HL-60 (cell line): ENCODE results near the gene TTLL11.

ENCODE experiments used
- DNase-seq, 2 experiments: peaks; one replicate each; pipeline ENCODE4 v3.0.0-alpha.2; 2010 to 2020; ENCODE audit warnings: low read depth in 1 of 2, low spot score in 1 of 2
- H3K27ac ChIP-seq: fragments of 250-450 bp; sonication (Bioruptor Pico); replicated peaks from 2 replicates; pipeline ENCODE4 v1.5.1; 2020; ENCODE audit warnings: mild to moderate bottlenecking, moderate library complexity
- H3K27me3 ChIP-seq: fragments of 250-450 bp; sonication (Bioruptor Pico); 2 replicates; pipeline ENCODE4 v1.5.1; 2021; ENCODE audit warnings: mild to moderate bottlenecking, moderate library complexity; ENCODE audit not compliant: insufficient read depth, poor library complexity, severe bottlenecking
- H3K4me3 ChIP-seq: replicated peaks from 2 replicates; pipeline ENCODE4 v1.5.1; 2011; ENCODE audit warnings: mild to moderate bottlenecking, control low read depth, low read length; ENCODE audit not compliant: insufficient read depth
- GABPA ChIP-seq: IDR thresholded peaks from 2 replicates; pipeline ENCODE4 v1.6.1; 2012; ENCODE audit warnings: low read depth
- POLR2AphosphoS5 ChIP-seq: IDR thresholded peaks from 2 replicates; pipeline ENCODE4 v1.6.1; 2012; ENCODE audit warnings: low read depth
- SPI1 ChIP-seq: IDR thresholded peaks from 2 replicates; pipeline ENCODE4 v1.6.1; 2012; ENCODE audit warnings: low read depth, mild to moderate bottlenecking, borderline replicate concordance
- TF ChIP-seq, protein P1 (sequence below): IDR thresholded peaks from 2 replicates; pipeline ENCODE4 v1.6.1; 2012; ENCODE audit warnings: low read depth; ENCODE audit not compliant: insufficient replicate concordance
- TF ChIP-seq, protein P2 (sequence below): IDR thresholded peaks from one replicate; pipeline ENCODE4 v1.5.1; 2011; ENCODE audit warnings: low read length, control low read depth, inconsistent platforms; ENCODE audit not compliant: insufficient read depth

The TTLL11 gene

DNA sequence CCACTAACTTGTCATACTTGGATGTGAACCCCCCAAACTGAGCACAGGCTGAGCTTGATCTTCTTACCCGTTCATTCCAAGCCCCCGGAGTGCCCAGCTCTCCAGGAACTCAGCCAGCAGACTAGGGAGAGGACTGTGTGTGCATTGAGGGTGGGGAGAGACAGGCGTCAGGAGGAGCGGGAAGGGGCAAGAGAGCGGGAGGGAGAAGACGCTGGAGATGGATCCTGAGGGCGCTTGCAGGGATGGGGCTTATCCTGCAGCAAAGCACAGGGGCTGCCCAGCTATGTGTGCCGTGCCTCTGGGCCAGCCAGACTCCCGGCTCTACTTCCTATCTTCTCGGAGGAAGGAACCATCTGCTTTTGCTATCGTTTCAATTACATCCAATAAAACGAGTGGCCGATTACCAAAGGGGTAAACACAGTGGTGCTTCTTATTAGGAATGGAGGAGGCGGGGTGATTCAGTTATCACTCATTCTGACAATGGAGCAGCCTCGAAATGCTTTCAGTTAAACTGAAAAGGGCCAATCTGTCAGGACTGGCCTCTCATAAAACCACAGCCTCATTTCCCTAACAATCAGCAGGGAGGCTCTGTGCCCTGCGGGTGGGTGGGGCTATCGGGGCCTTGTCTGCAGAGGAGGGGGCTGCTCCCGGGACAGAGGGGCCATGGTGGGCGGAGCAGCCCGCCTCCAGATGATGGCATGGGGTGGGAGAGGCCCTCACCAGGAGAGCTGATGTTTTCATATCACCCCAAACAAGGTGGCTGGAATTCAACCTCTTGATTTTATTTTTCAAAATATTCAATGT lies 273.5 kb downstream of the TTLL11 start:
- TF ChIP-seq GABPA (no peak), POLR2AphosphoS5 (no peak), SPI1 (no peak)
- TF ChIP-seq, protein P1, sequence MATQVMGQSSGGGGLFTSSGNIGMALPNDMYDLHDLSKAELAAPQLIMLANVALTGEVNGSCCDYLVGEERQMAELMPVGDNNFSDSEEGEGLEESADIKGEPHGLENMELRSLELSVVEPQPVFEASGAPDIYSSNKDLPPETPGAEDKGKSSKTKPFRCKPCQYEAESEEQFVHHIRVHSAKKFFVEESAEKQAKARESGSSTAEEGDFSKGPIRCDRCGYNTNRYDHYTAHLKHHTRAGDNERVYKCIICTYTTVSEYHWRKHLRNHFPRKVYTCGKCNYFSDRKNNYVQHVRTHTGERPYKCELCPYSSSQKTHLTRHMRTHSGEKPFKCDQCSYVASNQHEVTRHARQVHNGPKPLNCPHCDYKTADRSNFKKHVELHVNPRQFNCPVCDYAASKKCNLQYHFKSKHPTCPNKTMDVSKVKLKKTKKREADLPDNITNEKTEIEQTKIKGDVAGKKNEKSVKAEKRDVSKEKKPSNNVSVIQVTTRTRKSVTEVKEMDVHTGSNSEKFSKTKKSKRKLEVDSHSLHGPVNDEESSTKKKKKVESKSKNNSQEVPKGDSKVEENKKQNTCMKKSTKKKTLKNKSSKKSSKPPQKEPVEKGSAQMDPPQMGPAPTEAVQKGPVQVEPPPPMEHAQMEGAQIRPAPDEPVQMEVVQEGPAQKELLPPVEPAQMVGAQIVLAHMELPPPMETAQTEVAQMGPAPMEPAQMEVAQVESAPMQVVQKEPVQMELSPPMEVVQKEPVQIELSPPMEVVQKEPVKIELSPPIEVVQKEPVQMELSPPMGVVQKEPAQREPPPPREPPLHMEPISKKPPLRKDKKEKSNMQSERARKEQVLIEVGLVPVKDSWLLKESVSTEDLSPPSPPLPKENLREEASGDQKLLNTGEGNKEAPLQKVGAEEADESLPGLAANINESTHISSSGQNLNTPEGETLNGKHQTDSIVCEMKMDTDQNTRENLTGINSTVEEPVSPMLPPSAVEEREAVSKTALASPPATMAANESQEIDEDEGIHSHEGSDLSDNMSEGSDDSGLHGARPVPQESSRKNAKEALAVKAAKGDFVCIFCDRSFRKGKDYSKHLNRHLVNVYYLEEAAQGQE, result no peak
- TF ChIP-seq, protein P2, sequence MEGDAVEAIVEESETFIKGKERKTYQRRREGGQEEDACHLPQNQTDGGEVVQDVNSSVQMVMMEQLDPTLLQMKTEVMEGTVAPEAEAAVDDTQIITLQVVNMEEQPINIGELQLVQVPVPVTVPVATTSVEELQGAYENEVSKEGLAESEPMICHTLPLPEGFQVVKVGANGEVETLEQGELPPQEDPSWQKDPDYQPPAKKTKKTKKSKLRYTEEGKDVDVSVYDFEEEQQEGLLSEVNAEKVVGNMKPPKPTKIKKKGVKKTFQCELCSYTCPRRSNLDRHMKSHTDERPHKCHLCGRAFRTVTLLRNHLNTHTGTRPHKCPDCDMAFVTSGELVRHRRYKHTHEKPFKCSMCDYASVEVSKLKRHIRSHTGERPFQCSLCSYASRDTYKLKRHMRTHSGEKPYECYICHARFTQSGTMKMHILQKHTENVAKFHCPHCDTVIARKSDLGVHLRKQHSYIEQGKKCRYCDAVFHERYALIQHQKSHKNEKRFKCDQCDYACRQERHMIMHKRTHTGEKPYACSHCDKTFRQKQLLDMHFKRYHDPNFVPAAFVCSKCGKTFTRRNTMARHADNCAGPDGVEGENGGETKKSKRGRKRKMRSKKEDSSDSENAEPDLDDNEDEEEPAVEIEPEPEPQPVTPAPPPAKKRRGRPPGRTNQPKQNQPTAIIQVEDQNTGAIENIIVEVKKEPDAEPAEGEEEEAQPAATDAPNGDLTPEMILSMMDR, result no peak
- H3K27ac ChIP-seq, result no peak overlapping the region
- no peak for DNase-seq
- H3K4me3 ChIP-seq, result no peak overlapping the region
- H3K27me3 ChIP-seq, result no peaks in the 10 kb centered on the region

DNA sequence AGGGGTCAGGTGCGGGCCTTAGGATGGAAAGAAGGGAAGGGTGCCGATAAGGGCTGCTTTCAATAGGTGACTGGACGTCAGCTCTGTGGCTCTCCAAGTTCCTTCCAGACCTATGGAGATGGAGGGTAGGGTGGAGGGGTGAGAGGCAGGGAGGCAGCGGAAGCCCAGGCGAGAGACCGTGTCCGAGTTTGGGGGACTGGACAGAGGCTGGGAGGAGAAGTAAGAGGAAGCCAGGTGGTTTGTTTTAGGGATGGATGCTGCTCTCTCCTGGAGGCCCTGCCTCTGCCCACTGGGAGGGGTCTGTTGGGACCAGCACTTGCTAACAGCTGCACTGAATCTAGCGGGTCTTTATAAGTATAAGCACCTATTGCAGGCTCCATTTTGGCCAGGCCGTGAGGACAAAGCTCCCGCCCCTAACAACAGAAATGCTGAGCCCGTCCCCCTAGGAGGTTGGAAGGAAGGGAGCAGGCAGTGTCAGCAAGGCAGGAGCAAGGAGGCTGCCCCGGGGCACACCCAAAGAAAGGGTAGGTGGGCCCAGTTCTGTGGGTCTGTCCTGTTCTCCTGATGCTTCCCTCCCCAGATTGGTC lies 274.2 kb downstream of the TTLL11 start:
- TF ChIP-seq, protein P1, result no peak
- TF ChIP-seq, protein P2, result no peak
- TF ChIP-seq SPI1 (no peak), POLR2AphosphoS5 (no peak), GABPA (no peak)
- no peak overlapping the region for H3K27ac ChIP-seq
- DNase-seq, result no peak
- no peaks in the 10 kb centered on the region for H3K27me3 ChIP-seq
- no peak overlapping the region for H3K4me3 ChIP-seq

DNA sequence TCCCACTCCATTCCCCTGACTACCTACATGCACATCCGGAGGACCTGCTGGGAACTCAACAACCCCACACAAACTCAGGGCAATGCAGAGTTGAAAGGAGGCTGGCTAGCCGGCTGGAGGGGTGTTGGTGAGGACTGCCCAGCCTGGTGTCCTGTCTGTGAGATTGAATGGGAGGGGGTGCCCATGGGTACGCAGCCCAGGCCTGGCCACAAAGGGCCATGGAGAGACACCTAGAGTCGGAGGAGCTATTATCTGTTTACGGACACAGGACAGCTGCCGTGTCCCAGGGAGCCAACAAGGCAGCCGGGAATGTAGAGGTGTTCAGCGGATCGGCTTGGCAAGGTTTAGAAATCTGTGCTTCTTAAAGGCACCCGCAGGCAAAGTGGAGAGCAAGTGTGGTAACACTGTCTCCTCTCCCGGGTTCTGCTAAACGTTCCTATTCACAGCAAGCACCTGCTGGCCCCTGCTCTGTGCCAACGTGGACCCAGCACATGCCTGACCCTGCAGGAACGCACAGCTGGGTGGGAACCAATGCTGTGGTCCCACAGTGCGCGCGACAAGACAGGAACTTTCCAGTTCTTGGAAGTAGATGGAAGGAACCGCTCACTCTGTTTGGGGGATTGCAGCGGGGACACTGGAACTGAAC lies 275.0 kb downstream of the TTLL11 start:
- Histone ChIP-seq H3K27me3 (no peaks in the 10 kb centered on the region), H3K4me3 (no peak overlapping the region), H3K27ac (no peak overlapping the region)
- DNase-seq, result no peak
- TF ChIP-seq GABPA, result no peak
- TF ChIP-seq, protein P1, result no peak
- TF ChIP-seq POLR2AphosphoS5, result no peak
- TF ChIP-seq SPI1, result no peak
- TF ChIP-seq, protein P2, result no peak
